Esophagus mucosa (tissue), 1 donor: ENCODE data around the gene NR2F1. TPM values are rescaled to one million over a fixed set of nuclear protein-coding genes. Genes with fewer than 3 reads are reported as not detected.
A peak's percentile ranks its signal among the peaks of the same experiment; 100 is the strongest.

Source experiments
- ATAC-seq: fragments of 200-7000 bp; cut with Tn5 transposase; one replicate; pipeline ENCODE4 v1.9.1; 2020
- total RNA-seq: library from RNA; stranded (reverse); gene quantifications from one replicate; pipeline ENCODE4 v1.2.4, GENCODE V29; 2023
- donor health status: DM: yes; HTN: yes; CAD: no.

Gene NR2F1
- total RNA-seq, 1 donor from 2014 or later, result 2.7 TPM

DNA sequence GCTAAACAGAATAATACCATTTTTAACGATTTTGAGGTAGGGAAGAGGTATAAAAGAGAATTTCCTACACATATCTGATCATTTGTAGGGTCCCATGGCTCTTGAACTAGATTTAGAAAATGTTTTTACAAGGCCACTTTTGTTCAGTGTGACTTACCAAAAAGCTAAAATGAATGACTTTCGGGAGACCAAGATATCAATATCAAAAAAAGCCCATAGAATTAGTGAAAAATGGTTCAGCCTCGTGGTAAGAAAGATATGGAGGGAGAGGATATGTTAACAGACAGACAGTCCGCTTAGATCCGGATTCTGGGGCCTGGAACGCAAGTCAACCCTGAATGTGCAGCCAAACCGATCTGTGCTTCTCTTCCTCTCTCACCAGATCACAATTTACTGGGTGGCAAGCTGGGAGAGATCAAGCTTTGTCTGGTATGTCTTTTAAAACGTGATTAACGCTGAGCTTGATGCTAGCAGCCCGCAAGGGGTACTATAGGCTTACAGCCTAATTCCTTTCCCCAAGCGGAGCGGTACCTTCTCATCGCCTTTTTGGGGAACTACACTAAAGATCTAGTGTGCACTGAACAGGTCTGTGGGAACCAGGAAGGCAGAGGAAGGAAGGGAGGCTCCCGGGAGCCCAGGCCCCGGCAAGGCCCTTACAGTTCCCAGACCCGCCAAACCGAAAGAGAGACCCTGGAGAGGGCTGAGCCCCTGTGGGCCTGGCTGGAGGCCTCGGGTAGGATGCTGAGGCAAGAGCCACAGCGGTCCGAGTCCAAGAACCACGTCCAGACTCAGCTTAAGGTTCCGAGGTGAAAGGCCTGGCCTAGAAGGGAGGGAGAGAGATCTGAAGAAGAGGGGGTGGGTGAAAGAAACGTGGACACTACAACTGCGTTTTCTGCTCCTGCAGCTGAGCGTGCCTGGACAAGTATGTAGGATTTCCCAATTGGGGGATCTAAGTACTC is 4.9 kb upstream of the NR2F1 start:
- ATAC-seq, result no peak

DNA sequence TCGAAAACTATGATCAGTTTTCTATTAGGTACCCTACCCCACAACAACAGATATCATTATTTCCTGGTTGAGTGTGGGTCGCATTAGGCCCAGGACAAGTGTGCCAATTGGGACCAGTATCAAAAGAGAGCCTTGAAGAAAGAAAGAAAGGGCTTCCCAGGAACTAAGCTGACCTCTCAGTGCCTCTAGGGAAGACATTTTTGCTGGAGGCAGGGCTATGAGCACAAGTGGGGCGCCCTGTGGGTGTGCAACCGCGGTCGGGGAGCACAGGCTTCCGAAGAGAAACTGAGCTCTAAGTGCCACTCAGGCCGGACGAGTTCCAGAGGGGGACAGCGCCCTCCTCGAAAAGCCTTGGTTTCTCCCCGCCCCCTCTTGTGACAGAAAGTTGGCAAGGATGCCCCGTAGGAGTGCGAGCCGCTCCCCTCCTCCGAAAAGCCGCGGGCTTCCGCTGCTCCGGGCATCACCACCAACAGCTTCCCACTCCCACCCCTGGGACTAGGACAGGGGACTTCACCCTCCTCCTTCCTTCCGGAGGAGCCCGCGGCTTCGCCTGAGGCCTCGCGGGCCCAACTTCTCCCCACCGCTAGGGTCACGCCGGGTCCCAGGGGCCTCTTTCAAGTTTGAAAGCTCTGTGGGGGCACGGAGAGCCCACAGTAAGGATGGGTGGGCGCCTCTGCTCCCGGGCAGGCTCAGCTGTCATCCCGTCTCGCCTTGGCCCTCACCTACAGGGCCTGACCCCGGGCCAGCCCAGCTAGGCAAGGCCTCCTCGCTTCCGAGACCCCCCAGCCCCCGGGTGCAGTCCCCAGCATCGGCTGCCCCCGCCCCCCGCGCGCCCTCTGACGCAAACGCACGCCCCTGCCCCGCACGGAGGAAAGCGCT is 4.0 kb upstream of the NR2F1 start:
- no peak for ATAC-seq

- no peak for ATAC-seq
Observed at GRCh38 chr5:93579692-93580062, 3.3 kb upstream of the NR2F1 start.

DNA sequence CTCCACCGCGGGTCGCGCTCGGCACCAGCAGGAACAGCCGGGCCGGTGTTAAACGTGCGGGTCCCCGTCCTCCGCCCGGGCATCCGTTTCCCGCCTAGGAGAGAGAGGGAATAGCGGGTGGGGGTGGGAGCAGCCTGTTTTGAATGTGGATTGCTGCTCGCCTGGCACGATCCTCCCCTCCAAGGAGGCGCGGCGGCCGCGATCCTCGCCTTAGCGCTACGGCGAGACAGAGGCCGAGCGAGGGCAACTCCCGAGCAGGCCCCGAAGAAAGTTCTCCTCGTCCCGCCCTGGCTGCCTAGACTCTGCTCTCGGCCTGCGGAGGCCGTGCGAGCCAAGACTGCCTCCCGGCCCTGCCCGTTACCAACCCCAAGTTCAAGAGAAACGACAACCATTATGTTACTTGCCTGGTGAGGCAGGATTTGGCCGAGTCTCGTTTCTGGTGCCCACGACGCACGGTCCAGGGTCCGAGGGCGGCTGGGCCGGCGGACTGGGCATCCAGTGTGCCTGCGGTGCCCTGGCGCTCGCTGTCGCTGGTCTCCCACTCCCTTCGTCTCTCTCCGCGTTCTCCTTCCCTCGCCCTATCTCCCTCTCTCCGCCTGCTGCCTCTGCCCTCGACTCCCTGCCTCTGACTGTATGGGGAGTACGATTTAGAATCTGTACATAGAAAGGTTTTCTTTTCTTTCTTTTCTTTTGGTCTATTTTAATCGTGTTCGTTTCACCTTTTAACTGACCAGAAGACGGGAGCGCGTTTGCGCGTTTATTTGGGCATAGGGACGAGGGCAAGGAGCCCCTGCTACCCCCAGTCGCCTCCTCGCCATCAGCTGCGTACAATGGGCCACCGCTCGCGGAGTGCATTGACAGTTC is 2.7 kb upstream of the NR2F1 start:
- peak; percentile 29 for ATAC-seq

DNA sequence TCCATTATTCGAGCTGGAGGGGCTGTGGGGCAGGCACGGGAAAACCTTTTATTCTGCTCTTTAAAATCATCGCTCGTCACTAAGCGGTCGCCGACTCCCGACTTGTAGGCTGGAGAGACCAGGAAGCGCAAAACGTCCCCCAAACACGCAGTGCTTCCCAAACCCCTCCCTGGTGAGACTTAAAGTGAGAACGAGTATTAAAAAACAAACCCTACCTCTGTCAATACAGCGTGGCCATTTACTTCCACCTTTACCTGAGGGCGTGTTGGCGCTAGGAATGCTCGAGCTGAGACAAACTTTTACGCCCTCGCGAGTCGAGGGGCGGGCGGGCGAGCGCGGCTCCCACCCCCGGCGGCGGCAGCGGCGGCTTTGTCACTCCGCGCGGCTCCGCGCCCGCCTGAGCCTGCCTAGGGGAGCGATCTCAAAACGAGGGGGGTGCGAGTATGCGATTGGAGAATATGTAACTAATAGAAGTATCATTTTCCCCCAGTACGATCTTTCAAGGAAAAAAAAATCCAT is 2.0 kb upstream of the NR2F1 start, which contains the start of gene NR2F1-AS1:
Gene NR2F1-AS1 (minus strand): TSS at position 293 of the 519 bp plus-strand sequence.
- ATAC-seq, result no peak

- ATAC-seq, result no peak
Observed at GRCh38 chr5:93582167-93582462, 907 bp upstream of the NR2F1 start.

GRCh38 chr5:93583439-93583767 is 381 bp downstream of the NR2F1 start:
- no peak for ATAC-seq

DNA sequence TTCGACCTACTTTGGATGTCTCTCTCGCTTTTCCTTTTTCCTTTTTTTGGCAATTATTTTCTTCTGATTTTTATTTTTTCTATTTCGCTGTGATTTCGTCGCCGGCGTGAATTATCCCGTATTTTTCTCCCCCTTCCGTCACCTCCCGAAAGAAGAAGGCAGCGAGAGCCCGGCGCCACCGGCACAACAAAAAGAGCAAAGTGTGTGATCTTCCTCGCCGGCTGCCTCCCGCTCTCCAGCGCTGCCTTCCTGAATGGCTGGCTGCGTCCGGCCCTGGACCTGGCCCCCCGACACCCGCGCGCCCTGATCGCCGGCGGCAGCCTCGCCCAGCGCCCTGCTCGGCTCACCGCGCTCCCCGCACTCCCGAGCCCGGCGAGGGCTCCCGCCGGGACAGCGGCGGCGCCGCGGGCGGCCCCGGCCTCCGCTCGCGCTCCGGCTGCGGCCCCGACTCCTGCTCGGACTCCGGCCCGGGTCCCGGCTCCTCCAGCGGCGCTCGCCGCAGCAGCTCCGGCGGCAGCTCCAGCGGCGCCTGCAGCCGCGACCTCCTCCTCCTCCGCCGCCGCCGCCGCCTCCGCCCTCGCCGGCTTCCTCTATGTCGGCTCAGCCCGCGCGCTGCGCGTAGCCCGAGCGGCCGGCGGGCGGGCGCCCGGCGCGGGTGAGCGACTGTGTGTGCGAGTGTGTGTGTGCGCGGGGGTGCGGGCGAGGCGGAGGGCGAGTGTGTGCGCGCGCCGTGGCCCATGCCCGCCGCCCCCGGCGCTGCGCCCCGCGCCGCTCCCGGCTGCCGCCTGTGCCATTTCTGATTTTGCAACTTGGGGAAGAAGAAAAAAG is 960 bp downstream of the NR2F1 start:
- ATAC-seq, result peak; percentile 28

DNA sequence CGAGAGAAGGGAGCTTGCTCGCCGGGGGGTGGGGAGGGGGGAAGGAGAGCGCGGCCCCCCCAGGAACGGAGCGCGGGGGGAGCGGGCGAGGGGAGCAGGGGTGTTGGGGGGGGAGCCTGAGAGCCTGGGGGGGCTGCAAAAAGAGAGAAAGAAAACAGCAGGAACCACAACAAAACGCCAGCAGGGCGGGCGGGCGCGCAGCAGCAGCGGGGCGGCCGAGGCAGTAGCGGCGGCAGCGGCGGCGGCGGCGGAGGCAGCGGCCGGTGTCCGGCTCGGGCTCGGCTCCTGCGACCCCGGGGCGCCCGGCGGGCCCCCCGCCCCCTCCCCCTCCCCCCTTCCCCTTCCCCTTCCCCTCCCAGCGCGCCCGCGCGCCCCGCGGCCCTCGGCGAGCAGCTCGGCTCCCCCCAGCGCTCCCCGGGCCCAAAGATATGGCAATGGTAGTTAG is 1.6 kb downstream of the NR2F1 start:
- ATAC-seq, result no peak

DNA sequence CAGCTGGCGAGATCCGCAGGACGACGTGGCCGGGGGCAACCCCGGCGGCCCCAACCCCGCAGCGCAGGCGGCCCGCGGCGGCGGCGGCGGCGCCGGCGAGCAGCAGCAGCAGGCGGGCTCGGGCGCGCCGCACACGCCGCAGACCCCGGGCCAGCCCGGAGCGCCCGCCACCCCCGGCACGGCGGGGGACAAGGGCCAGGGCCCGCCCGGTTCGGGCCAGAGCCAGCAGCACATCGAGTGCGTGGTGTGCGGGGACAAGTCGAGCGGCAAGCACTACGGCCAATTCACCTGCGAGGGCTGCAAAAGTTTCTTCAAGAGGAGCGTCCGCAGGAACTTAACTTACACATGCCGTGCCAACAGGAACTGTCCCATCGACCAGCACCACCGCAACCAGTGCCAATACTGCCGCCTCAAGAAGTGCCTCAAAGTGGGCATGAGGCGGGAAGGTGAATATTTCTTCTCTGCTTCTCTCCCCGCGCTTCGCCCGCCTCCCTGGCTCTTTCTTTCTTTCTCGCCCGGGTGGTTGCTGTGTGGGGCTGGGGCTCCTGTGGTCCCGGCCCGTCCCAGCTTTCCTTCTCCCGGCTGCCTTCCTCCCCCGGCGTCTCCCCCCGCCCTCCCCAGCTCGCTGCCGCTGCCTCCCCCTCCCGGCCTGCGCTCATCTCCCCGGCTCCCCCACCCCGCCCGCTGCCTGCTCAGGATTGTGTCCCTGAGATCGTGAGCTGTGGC is 2.2 kb downstream of the NR2F1 start:
- no peak for ATAC-seq

- no peak for ATAC-seq
Observed at GRCh38 chr5:93585767-93586385, 2.9 kb downstream of the NR2F1 start.

- no peak for ATAC-seq
Observed at GRCh38 chr5:93586736-93587596, 3.9 kb downstream of the NR2F1 start.

DNA sequence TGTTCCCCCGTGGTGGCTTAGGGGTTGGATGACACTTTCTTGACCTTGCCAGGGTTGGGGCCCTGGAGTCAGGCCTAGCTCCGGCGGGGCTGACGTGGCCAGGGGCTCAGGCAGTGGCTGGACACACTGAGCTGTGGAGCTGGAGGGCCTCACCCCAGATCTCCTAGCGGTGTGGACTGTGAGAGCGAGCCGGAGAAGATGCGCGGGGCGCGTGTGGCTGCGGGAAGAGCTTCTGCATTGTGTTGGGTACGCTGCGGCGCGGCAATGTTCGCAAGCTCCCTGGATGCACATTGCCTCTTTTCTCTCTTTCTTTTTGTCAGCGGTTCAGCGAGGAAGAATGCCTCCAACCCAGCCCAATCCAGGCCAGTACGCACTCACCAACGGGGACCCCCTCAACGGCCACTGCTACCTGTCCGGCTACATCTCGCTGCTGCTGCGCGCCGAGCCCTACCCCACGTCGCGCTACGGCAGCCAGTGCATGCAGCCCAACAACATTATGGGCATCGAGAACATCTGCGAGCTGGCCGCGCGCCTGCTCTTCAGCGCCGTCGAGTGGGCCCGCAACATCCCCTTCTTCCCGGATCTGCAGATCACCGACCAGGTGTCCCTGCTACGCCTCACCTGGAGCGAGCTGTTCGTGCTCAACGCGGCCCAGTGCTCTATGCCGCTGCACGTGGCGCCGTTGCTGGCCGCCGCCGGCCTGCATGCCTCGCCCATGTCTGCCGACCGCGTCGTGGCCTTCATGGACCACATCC is 4.8 kb downstream of the NR2F1 start:
- no peak for ATAC-seq

DNA sequence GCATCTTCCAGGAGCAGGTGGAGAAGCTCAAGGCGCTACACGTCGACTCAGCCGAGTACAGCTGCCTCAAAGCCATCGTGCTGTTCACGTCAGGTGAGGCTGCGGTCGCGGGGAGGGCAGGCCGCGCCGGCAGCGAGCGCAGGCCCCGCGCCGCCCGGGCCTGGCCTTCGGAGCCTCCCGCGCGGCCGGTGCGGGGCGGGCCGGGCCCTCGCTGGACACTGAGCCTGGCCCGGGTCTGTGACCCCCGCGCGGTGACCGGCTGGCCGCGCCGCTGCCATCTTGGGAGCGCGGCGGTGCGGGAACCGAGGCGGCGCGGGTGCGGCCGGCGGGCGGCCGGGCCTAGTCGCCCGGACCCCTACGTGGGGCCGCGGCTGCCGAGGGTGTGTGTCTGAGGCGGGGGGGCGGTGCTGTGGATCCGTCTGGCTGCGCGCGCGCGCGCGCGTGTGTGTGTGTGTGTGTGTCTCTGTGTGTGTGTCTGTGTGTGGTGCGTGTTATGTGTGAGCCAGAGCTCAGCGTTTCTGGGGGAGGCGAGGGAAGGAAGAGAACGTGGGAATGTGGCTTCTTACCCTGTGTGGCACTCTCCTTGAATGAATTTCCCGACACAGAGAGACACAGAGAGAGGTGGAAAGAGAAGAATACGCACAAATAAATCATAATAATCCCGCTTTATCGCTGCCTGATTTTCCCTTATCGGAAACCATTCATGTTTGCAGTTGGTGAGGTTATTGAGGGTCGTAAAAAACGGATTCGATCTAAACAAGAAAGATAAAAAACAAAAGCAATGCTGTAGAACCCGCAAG is 5.5 kb downstream of the NR2F1 start:
- ATAC-seq, result no peak

GRCh38 chr5:93589152-93589828 is 6.3 kb downstream of the NR2F1 start:
- no peak for ATAC-seq

DNA sequence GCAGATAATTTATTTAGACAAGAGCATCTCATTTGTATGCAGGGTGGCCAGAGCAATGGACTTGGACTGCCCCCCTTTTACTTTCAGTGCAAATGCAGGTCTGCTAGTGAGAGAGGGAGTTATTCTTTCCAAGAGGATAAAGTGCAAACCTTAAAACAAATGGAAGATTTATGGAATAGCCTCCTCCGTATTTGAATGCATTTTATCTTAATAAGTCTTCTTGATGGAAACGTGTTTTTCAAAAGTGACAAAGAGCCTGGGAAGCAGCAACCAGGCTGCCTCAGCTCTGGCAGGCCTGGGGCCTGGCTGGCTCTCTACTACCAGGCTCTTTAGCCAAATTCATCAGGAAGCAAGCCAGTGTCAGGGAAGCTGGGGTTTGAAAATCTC is 6.8 kb downstream of the NR2F1 start:
- no peak for ATAC-seq

- no peak for ATAC-seq
Observed at GRCh38 chr5:93590493-93590892, 7.5 kb downstream of the NR2F1 start.
